Measurements from ENCODE around the gene HPCA. TPM values are rescaled to one million over a fixed set of nuclear protein-coding genes. Genes with fewer than 3 reads are reported as not detected.
A peak's percentile ranks its signal among the peaks of the same experiment; 100 is the strongest.

The HPCA gene
- total and polyA plus RNA-seq, 5 donors, result 0.07 TPM; not detected in 4

DNA sequence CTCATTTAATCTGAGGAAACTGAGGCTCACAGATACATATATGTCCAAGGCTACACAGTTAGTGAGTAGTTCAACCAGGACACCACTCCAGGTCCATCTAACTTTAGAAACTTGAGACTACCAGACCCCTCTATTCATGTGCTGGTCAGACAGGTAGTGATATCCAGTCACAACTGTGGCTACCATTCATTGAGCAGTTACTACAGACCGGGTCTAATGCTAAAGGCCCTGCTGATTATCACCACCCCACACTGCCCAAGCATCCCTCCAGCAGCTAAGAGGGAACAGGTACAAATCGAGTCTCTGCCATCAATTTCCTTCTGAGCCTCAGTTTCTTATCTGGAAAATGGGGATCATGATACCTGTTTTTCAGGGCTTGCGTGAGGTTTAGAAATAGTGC, 5.3 kb downstream of the HPCA start:
- DNase-seq, result no peak
- H3K27me3 ChIP-seq (ENCODE audit: control insufficient read depth, insufficient read depth), result no peaks in the 10 kb centered on the region
- WGBS, result 94% methylated on average over 3 of the region's 3 CpGs
- intact Hi-C loops (cut with DNase I), result no loop called here
- no peaks in the 10 kb centered on the region for H3K9me3 ChIP-seq (ENCODE audit: control insufficient read depth, low read length)
- H3K4me3 ChIP-seq (ENCODE audit: low read length), result no peak overlapping the region
- H3K4me1 ChIP-seq (ENCODE audit: control insufficient read depth, insufficient read depth, low read length), result no peaks in the 10 kb centered on the region
- H3K27ac ChIP-seq (ENCODE audit: low read length), result no peak overlapping the region
- no peak for ATAC-seq

DNA sequence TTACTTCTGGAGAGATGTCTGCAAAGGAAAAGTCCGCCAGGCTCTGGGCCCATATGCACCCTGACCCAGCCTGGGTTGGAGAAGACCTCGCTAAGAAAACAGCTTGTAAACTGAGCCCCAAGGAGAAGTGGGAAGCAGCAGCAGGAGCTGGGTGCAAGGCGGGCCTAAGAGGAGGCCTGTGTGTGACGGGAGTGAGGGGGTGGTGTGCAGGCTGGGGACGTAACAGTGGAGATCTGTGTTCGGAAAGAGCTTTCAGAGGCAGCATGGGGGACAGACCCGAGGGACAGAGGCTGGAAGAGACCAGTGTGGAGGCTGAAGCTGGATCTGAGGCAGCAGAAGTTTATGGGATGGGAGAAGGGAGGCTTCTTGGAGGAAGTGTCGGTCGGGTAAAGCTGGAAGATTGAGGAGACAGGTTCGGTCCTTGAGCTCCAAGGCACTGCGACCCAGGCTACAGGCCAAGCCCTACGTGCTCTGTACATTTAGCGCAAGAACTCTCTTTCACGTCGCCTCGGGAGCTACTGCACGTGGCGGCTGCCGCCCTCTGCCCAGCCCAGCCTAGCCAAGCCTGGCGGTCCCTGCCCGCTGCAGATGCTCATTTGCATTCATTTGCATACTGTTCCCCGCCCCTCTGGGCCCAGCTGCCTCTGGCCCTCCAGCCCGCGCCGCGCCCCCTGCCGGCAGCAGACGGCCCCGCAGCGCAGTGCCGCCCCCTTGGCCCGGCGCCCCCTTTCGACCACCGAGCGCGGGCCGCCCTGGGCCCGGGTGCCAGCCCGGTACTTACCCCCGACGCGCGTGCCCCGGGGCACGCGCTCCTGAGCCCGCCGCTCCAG, 6.3 kb downstream of the HPCA start:
- intact Hi-C loops (cut with DNase I), result no loop called here
- Histone ChIP-seq H3K4me1 (ENCODE audit: control insufficient read depth, insufficient read depth, low read length) (no peaks in the 10 kb centered on the region), H3K27me3 (ENCODE audit: control insufficient read depth, insufficient read depth) (no peaks in the 10 kb centered on the region), H3K9me3 (ENCODE audit: control insufficient read depth, low read length) (no peaks in the 10 kb centered on the region), H3K27ac (ENCODE audit: low read length) (no peak overlapping the region), H3K4me3 (ENCODE audit: low read length) (peak overlapping the region; percentile 29)
- DNase-seq (peak in 1 of 3 donors; percentile 66), ATAC-seq (peak; percentile 23 to 24)
- 19% methylated on average over 49 of the region's 49 CpGs for WGBS

DNA sequence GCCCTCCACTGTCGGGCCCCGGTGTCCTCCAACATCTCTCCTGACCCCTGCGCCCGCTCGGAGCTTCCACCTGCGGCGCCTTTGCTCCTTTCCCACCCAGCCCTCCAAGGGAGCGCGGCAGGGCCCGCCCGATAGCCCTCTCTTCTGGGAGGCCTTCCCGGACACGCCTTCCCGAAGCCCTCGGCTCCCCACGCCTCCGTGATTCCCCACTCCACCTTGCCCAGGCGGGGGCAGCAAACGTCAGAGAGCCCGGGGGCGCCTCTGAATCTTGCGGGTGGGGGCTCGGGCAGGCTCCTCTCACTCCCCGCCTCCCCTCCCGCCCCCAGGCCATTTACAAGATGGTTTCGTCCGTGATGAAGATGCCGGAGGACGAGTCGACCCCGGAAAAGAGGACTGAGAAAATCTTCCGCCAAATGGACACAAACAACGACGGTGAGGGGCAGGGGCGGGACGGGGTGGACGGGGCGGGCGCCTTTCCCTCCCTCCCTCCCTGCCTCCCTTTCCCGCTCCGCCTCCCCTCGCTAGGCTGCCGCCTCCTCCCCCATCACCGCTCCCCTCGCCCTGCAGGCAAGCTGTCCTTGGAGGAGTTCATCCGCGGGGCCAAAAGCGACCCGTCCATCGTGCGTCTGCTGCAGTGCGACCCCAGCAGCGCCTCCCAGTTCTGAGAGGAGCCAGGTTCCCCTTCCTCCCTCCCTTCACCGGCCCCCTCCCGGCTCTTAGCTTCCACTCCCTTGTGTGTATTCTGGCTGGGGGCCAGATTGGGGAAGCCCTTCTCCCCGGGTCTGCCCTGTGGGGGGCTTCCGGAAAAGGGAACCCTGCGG, 7.1 kb downstream of the HPCA start:
- 2% methylated on average over 58 of the region's 58 CpGs for WGBS
- Histone ChIP-seq H3K4me3 (ENCODE audit: low read length) (peak overlapping the region; percentile 29), H3K4me1 (ENCODE audit: control insufficient read depth, insufficient read depth, low read length) (no peaks in the 10 kb centered on the region), H3K27me3 (ENCODE audit: control insufficient read depth, insufficient read depth) (no peaks in the 10 kb centered on the region), H3K9me3 (ENCODE audit: control insufficient read depth, low read length) (no peaks in the 10 kb centered on the region), H3K27ac (ENCODE audit: low read length) (no peak overlapping the region)
- intact Hi-C loops (cut with DNase I), result no loop called here
- peak; percentile 55 to 64 for ATAC-seq
- peak; percentile 53 to 77 (median 77) for DNase-seq

DNA sequence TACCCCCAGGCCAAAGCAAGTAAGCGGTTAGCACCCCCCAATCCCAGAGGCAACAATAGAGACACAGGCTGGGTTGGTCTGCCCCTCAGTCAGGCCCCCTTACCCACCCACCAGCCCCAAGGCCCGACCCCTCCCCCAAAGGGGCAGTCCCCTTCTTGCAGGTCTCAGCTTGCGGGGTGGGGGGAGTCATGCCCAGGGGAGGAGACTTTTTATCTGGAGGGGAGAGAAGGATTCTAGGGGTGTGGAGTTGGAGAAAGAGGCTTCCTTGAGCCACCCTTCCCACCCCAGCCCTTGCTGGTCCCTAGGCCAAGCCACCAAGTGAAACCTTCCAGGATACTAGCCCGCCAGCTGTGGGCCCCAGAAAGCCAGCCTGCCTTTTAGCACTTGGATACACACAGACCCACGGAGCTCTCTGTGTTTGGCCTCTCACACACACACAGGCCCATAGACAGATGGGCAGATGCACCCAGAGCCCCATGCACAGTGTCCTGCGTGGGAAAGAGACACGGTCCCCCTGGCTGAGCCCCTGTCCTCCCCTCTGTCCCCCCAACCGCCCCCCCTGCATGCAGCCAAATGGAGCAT, 7.8 kb downstream of the HPCA start:
- Histone ChIP-seq H3K27ac (ENCODE audit: low read length) (no peak overlapping the region), H3K9me3 (ENCODE audit: control insufficient read depth, low read length) (no peaks in the 10 kb centered on the region), H3K4me1 (ENCODE audit: control insufficient read depth, insufficient read depth, low read length) (no peaks in the 10 kb centered on the region), H3K27me3 (ENCODE audit: control insufficient read depth, insufficient read depth) (no peaks in the 10 kb centered on the region), H3K4me3 (ENCODE audit: low read length) (no peak overlapping the region)
- DNase-seq (peak in 1 of 3 donors; percentile 21), ATAC-seq (no peak)
- intact Hi-C loops (cut with DNase I), result no loop called here
- WGBS, result 71% methylated on average over 8 of the region's 8 CpGs

DNA sequence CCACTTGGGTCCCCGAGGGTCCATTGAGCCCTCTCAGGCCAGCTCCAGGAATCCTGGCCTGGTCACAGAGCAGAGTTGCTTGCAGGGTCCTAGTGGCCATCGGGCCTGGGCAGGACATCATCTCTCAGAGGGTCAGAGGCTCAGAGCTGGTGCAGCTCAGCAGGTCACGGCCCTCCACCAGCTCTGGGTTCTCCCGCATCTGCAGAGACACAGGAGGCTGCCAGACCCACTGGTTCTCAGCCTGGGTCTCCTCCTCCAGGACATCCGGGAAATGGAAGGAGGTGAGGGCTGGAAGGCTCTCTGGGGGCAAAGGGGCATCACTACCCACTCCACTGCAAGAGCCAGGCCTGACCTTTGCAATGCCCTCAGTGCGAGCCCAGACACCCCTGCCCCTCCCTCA, 8.4 kb downstream of the HPCA start:
- no peak for DNase-seq
- H3K9me3 ChIP-seq (ENCODE audit: control insufficient read depth, low read length), result no peaks in the 10 kb centered on the region
- no peak overlapping the region for H3K27ac ChIP-seq (ENCODE audit: low read length)
- no peaks in the 10 kb centered on the region for H3K4me1 ChIP-seq (ENCODE audit: control insufficient read depth, insufficient read depth, low read length)
- WGBS, result 86% methylated on average over 6 of the region's 6 CpGs
- H3K4me3 ChIP-seq (ENCODE audit: low read length), result no peak overlapping the region
- intact Hi-C loops (cut with DNase I), result no loop called here
- no peak for ATAC-seq
- H3K27me3 ChIP-seq (ENCODE audit: control insufficient read depth, insufficient read depth), result no peaks in the 10 kb centered on the region

DNA sequence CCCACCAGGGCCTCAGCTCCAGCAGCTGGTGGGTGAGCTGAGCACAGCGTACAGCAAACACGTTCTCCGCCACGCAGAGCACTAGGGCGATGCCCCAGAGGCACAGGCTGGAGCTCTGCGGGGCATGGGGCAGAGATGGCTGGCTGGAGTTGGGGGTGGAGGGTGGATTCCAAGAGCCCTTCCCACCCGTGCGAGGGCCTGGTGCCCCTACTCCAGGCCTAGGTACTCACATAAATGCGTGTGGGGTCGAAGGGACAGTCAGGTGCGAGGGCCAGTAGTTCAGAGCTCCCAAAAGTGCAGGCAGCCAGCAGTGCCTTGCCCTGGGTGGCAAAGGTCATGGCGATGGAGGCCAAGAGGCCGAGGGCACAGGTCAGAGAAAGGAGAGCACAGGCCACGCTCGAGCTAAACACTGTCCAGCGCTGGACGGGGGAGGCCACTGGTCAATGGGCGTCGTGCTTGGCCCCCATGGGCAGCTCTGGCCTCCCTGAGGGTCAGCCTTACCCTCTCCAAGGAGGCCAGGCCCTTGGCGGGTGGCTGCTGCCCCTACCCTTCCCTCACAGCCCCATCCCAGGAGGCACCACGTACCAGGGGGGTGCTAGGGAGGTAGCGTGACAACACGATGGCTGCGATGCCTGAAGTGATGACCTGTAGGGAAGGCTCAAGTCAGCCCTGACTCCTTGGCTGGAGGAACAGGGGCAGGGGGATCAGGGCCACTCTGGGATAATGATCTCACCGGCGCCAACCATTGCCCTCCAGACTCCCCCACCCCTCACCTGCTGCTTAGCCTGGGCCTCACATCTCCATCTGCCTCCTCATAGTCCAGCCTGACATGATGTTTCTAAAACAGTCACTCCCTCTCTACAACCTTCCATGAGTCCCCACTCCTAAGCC, 9.3 kb downstream of the HPCA start:
- DNase-seq (peak in 1 of 3 donors; percentile 33), ATAC-seq (no peak)
- H3K27me3 ChIP-seq (ENCODE audit: control insufficient read depth, insufficient read depth), result no peaks in the 10 kb centered on the region

GRCh38 chr1:32896451-32896850, 10.2 kb downstream of the HPCA start:
- no peaks in the 10 kb centered on the region for H3K4me1 ChIP-seq (ENCODE audit: control insufficient read depth, insufficient read depth, low read length)
- H3K4me3 ChIP-seq (ENCODE audit: low read length), result no peak overlapping the region
- no peaks in the 10 kb centered on the region for H3K9me3 ChIP-seq (ENCODE audit: control insufficient read depth, low read length)
- no peak overlapping the region for H3K27ac ChIP-seq (ENCODE audit: low read length)
- intact Hi-C loops (cut with DNase I), result no loop called here
- 78% methylated on average over 5 of the region's 5 CpGs for WGBS
- H3K27me3 ChIP-seq (ENCODE audit: control insufficient read depth, insufficient read depth), result no peaks in the 10 kb centered on the region
- DNase-seq (peak in 1 of 3 donors; percentile 19), ATAC-seq (no peak)

More for the DNA sequence above, 9.3 kb downstream of the HPCA start:
- Histone ChIP-seq H3K4me1 (ENCODE audit: control insufficient read depth, insufficient read depth, low read length) (no peaks in the 10 kb centered on the region), H3K4me3 (ENCODE audit: low read length) (no peak overlapping the region), H3K9me3 (ENCODE audit: control insufficient read depth, low read length) (no peaks in the 10 kb centered on the region), H3K27ac (ENCODE audit: low read length) (no peak overlapping the region)
- intact Hi-C loops (cut with DNase I), result no loop called here
- 93% methylated on average over 26 of the region's 26 CpGs for WGBS

- Histone ChIP-seq H3K4me3 (ENCODE audit: low read length) (no peak overlapping the region), H3K4me1 (ENCODE audit: control insufficient read depth, insufficient read depth, low read length) (no peaks in the 10 kb centered on the region), H3K9me3 (ENCODE audit: control insufficient read depth, low read length) (no peaks in the 10 kb centered on the region), H3K27me3 (ENCODE audit: control insufficient read depth, insufficient read depth) (no peaks in the 10 kb centered on the region), H3K27ac (ENCODE audit: low read length) (no peak overlapping the region)
- DNase-seq (no peak), ATAC-seq (no peak)
- WGBS, result 75% methylated on average over 11 of the region's 11 CpGs
- intact Hi-C loops (cut with DNase I), result no loop called here
Observed at GRCh38 chr1:32897082-32898049, 11.1 kb downstream of the HPCA start.

DNA sequence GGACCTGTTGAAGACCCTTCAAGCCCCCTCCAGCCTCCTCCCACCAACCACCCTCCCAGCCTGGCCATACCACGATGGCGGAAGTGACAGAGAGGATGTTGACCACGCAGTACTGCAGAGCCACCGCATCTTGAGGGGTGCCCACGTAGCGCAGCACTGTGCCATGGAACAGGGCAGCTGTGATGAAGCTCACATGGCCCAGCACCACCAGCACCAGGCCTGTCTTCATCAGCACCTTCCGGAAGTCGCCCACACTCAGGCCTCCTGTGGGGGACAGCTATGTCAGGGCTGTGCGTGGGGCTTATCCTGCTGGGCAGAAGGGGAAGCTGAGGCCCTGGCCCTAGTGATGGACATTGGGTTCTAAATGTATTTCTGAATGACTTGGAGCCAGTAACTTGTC, 11.8 kb downstream of the HPCA start:
- Histone ChIP-seq H3K4me1 (ENCODE audit: control insufficient read depth, insufficient read depth, low read length) (no peaks in the 10 kb centered on the region), H3K27ac (ENCODE audit: low read length) (no peak overlapping the region), H3K4me3 (ENCODE audit: low read length) (no peak overlapping the region), H3K27me3 (ENCODE audit: control insufficient read depth, insufficient read depth) (no peaks in the 10 kb centered on the region), H3K9me3 (ENCODE audit: control insufficient read depth, low read length) (no peaks in the 10 kb centered on the region)
- ATAC-seq, result no peak
- 92% methylated on average over 9 of the region's 9 CpGs for WGBS
- DNase-seq, result peak in 1 of 3 donors; percentile 37
- intact Hi-C loops (cut with DNase I), result no loop called here
